HG03196 (cell line): ENCODE data around the gene DLGAP4.

Experiments used
- ATAC-seq: cut with Tn5 transposase; IDR thresholded peaks from one replicate; pipeline ENCODE4 v1.9.1; 2021; ENCODE audit not compliant: unreplicated experiment

DLGAP4 gene

DNA sequence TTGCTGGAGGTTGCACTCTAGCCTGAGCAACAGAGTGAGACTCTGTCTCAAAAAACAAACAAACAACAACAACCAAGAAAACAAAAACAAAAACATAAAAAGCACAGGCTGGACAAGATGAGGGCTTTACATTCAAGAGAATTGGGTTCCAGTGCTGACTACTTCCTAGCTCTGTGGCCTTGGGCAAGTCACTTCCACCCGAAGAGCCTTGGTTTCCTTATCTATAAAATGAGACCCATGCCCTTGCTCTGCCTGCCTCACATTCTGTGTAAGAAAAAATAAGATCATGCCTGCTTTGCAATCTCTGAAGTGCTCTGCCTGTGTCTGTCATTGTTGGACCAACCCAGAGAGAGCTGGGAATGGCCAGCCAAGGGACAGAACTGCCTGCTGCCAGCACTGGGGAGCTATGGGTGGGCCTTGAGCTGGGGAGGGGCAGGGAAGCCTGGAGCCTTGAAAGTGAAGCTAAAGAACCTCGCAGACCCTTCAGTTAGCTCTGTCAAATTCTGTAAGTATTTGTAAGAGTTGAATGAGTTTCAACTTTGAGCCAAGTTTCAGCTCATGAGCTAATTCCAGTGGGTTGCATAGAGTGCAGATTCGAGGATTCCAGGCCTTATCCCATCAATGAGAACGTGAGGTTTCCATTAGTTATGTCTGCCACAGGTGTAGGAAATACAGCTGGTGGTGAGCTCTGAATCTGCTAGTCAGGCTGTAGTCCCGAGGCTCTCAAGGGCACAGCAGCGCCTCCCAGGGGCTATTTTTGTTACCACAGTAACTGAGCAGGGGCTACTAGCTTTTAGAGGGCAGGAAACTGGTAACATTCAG, 93.2 kb downstream of the DLGAP4 start:
- no peak for ATAC-seq

DNA sequence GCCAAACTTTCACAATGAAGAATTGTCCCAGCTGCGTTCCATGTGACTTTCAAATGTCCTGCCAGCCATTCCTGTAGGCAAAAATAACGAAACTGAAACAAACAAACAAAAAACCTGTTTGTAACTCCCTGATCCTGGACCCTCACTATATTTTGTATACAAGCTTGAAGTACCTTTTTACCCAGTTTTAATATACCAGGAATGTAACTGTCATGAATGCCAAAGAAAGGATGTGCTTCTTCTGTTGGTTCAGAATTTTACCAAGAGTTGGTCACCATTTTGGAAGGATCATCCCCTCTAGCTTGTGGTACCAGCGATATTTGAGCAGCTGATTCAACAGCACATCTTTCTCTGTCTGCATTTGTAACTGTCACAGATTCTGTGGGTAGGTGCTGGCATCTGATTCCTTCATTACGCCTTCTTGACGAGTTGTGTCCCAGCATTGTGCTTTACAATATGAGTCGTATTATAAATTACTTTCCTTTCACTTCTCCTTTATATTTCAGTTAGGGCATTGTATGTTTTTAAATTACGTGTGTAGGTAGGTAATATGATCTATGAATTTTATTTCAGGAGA, 93.9 kb downstream of the DLGAP4 start:
- no peak for ATAC-seq

GRCh38 chr20:36400909-36401735, 95.0 kb downstream of the DLGAP4 start:
- no peak for ATAC-seq

GRCh38 chr20:36402708-36403107, 96.6 kb downstream of the DLGAP4 start:
- no peak for ATAC-seq

GRCh38 chr20:36404435-36404978, 98.4 kb downstream of the DLGAP4 start:
- ATAC-seq: no peak

DNA sequence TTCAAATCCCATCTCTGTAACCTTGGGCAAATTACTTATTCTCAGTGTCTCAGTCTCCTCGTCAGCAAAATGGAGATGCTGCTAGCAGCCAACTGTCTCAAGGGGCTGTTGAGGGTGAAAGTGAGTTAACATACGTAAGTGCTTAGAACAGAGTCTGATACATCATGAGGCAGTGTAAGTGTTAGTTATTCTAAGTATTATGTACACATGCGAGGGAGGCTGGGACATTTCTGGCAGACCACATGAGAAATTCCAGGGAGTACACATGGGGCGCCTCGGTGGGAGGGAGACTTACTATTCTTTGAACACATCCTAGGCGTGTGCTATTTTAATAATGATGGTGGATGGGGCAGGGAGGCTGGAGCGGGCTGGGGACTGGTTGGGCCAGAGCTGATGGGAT, 99.1 kb downstream of the DLGAP4 start:
- no peak for ATAC-seq

GRCh38 chr20:36407199-36407733, 101.1 kb downstream of the DLGAP4 start:
- ATAC-seq: no peak

GRCh38 chr20:36408219-36408618, 102.1 kb downstream of the DLGAP4 start:
- ATAC-seq: no peak

GRCh38 chr20:36411861-36412454, 105.8 kb downstream of the DLGAP4 start:
- ATAC-seq: no peak

GRCh38 chr20:36415475-36416002, 109.4 kb downstream of the DLGAP4 start:
- ATAC-seq: no peak

- no peak for ATAC-seq
Observed at GRCh38 chr20:36418711-36419110, 112.6 kb downstream of the DLGAP4 start.

- no peak for ATAC-seq
Observed at GRCh38 chr20:36421641-36422040, 115.5 kb downstream of the DLGAP4 start.

- ATAC-seq: no peak
Observed at GRCh38 chr20:36424314-36424713, 118.2 kb downstream of the DLGAP4 start.

DNA sequence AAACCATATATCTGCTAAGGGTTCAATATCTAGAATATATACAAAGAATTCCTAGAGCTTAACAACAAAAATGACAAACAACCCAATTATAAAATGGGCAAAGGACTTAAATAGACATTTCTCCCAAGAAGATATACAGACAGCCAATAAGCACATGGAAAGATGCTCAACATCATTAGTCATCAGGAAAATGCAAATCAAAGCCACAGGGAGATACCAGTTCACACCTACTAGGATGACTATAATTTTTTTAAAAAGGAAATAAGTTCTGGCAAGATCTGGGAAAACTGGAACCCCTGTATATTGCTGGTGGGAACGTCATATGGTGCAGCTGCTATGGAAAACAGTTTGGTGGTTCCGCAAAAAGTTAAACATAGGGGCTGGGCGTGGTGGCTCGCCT, 119.0 kb downstream of the DLGAP4 start:
- ATAC-seq: no peak

- ATAC-seq: no peak
Observed at GRCh38 chr20:36431604-36432003, 125.5 kb downstream of the DLGAP4 start.

GRCh38 chr20:36432096-36432495, 126.0 kb downstream of the DLGAP4 start:
- no peak for ATAC-seq

GRCh38 chr20:36434383-36434782, 128.2 kb downstream of the DLGAP4 start:
- no peak for ATAC-seq

DNA sequence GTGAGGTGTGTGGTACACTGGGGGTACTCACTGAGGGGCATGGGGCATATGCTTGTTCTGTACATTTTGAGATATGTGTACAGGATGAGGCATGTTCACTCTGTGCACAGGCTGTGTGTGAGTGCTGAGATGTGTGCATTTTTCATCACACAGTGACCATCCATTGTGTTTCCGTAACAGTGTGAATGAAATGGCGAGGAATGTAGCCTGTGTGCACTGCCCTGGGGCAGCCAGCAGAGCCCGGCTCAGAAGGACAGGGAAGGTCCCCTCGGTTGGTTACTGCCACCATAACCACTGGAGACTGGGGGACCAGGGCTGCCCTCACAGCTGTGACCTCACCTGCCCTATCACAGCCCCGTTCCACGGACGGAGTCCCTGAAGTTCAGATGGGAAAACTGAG, 129.0 kb downstream of the DLGAP4 start:
- no peak for ATAC-seq

- ATAC-seq: no peak
Observed at GRCh38 chr20:36435592-36436541, 129.7 kb downstream of the DLGAP4 start.
